Activated naive CD4-positive, alpha-beta T cell treated with anti-CD3 and anti-CD28 coated beads for 36 hours (primary cell): ENCODE measurements around the gene KICS2. TPM values are rescaled to one million over a fixed set of nuclear protein-coding genes. Genes with fewer than 3 reads are reported as not detected.
"Not testable (repeated sequence)": the region's sequence is repeated elsewhere in the genome, so short reads cannot be mapped to it uniquely, and the experiment has no call there.

ENCODE experiments used
- CTCF ChIA-PET: fragments of 350-600 bp; sonication (Branson Sonifier 250); formaldehyde crosslinking; loops from one replicate; lab custom pipeline; 2021; ENCODE audit warnings: antibody characterized with exemption; lab: Charles Lee
- DNase-seq: peaks from one replicate; pipeline ENCODE4 v3.0.0-alpha.2; 2020
- H3K27ac Mint-ChIP-seq: one replicate; pipeline ENCODE4 v1.8.0; 2021; ENCODE audit warnings: mild to moderate bottlenecking, mixed read lengths
- H3K27me3 Mint-ChIP-seq: one replicate; pipeline ENCODE4 v1.8.0; 2021; ENCODE audit warnings: low read depth, mixed read lengths
- H3K36me3 Mint-ChIP-seq: one replicate; pipeline ENCODE4 v1.8.0; 2021; ENCODE audit warnings: low read depth, mixed read lengths
- H3K4me1 Mint-ChIP-seq: one replicate; pipeline ENCODE4 v1.8.0; 2021; ENCODE audit warnings: low read depth, mixed read lengths
- H3K4me3 Mint-ChIP-seq: one replicate; pipeline ENCODE4 v1.8.0; 2021; ENCODE audit warnings: mild to moderate bottlenecking, moderate library complexity, mixed read lengths
- H3K9me3 Mint-ChIP-seq: one replicate; pipeline ENCODE4 v1.8.0; 2021; ENCODE audit warnings: mixed read lengths
- intact Hi-C: fragments of 100-400 bp; cut with micrococcal nuclease; formaldehyde crosslinking; loops from one replicate; pipeline ENCODE4 v1.15.1; 2023
- total RNA-seq, 2 experiments: library from RNA; stranded (reverse); gene quantifications; one replicate each; pipeline ENCODE4 v1.2.3, GENCODE V29; 2021

The KICS2 gene
- total RNA-seq, 2 experiments from 2014 or later: 13.3 to 15.6 TPM

DNA sequence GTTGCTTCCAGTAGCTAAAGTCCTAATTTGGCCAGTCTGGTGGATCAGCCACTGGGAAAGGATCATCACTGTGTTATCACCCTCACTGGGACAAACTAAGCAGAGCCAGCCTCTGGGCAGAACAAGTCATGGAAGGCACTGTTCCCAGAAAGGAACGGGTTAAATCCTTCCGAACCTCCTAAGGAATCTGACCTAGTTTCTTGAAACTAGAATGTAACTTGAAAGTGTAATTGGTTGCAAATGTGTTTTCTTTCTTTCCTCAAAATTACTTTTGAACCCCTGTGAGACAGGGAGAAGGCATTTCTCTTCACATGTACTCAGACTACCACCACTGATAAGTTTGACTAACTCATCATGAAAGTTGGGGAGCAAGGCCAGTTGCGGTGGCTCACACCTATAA is 18.7 kb upstream of the KICS2 start:
- DNase-seq: no peak
- CTCF ChIA-PET: interaction anchor here (1.3 kb wide), 1 partner anchor 16 kb away, joined by 4 read pairs; no protein-coding TSS in a partner anchor

DNA sequence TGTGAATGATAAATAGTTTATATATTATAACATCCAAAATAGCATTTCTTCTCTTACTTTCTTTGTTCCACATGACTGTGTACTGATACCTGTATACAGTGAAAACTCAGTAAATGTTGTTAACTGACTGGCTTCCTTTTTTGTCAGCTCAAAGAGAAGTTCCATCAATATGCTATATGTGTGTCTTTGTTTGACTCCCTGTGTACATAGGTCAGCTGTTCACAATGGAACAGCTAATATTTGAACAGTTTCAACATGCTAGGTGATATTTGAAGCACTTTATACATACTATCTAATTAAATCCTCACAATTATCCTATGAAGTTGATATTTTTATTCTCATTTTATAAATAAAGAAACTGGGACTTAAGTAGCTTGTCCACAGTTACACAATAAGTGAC is 15.3 kb upstream of the KICS2 start:
- CTCF ChIA-PET: interaction anchor here (0.5 to 0.8 kb wide), 2 partner anchors 20 to 26 kb away, joined by 3 to 5 read pairs; no protein-coding TSS in a partner anchor
- Mint-ChIP-seq H3K27me3 (peaks cover 4% of the 10 kb centered on the region), H3K4me3 (no peak overlapping the region), H3K4me1 (no peaks in the 10 kb centered on the region), H3K36me3 (no peaks in the 10 kb centered on the region), H3K27ac (no peak overlapping the region), H3K9me3 (no peaks in the 10 kb centered on the region)
- no peak for DNase-seq
- intact Hi-C loops: no loop called here

More for the DNA sequence above, 18.7 kb upstream of the KICS2 start:
- no peaks in the 10 kb centered on the region for H3K36me3 Mint-ChIP-seq
- no peaks in the 10 kb centered on the region for H3K4me1 Mint-ChIP-seq
- no peak overlapping the region for H3K4me3 Mint-ChIP-seq
- intact Hi-C loops: no loop called here
- H3K9me3 Mint-ChIP-seq: no peaks in the 10 kb centered on the region
- H3K27me3 Mint-ChIP-seq: peaks cover 2% of the 10 kb centered on the region
- no peak overlapping the region for H3K27ac Mint-ChIP-seq

DNA sequence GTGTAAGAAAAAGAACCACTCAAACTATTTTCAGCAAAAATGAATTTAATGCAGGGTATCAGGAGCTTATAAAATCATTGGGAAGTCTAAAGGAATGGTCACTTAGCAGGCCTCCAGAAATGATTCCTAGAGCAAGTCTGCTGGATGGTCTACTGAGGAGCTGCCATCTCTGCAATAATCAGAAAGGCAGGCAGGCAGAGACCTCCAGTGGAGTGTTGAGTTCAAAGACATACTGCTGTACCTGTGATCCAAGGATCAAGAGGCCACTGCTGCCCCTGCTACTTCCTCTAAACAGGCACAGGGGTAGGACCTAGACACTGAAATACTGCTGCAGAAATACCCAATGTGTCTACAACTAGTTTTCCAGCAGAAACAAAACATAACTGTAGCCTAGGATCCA is 14.5 kb upstream of the KICS2 start:
- Mint-ChIP-seq H3K9me3 (no peaks in the 10 kb centered on the region), H3K4me3 (no peak overlapping the region), H3K36me3 (no peaks in the 10 kb centered on the region), H3K27me3 (peaks cover 2% of the 10 kb centered on the region), H3K4me1 (no peaks in the 10 kb centered on the region), H3K27ac (no peak overlapping the region)
- peak; percentile 9 for DNase-seq
- CTCF ChIA-PET: interaction anchor here (0.5 kb wide), 1 partner anchor 13 kb away, joined by 4 read pairs; no protein-coding TSS in a partner anchor
- intact Hi-C loops: loop anchor here (1.0 kb wide), 1 partner anchor 392 kb away; the partner anchor contains the start of gene SRGAP1

DNA sequence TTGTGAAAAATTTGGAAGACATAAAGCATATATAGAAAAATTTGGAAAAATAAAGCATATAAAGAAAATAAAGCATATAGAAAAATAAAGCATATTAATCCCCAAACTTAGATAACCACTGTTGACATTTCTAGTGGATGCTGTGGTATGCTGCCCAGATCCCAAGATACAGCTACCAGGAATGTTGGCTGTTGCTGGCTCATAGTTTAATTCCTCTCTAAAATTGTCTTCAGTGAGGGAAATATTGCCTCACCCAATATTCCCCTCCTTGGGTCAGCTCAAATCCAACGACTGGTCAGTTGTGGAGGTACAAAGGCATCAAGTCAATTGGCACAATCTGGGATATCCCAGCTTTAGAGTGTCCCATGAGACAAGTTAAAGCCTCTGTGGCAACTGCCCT is 10.1 kb upstream of the KICS2 start:
- no peak overlapping the region for H3K27ac Mint-ChIP-seq
- H3K36me3 Mint-ChIP-seq: no peaks in the 10 kb centered on the region
- intact Hi-C loops: no loop called here
- H3K27me3 Mint-ChIP-seq: peaks cover 10% of the 10 kb centered on the region
- no peaks in the 10 kb centered on the region for H3K9me3 Mint-ChIP-seq
- CTCF ChIA-PET: no interaction called here
- no peak for DNase-seq
- no peak overlapping the region for H3K4me3 Mint-ChIP-seq
- no peaks in the 10 kb centered on the region for H3K4me1 Mint-ChIP-seq

DNA sequence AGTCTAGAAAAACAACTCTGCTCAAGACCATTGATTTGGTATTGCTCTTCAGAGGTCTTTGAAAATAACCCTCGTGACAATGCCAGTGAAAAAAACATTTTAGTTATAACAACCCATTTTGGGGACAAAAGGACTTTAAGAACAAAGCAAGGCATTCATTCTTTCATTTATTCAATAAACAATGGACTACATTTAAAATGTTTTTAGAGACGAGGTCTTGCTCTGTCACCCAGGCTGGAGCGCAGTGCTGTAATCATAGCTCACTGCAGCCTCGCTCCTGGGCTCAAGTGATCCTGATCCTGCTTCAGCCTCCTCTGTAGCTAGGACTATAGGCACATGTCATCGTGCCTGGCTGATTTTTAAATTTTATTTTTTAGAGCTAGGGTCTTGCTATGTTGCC is 7.7 kb upstream of the KICS2 start:
- CTCF ChIA-PET: interaction anchor here (0.5 to 0.7 kb wide), 2 partner anchors 342 to 460 kb away, joined by 3 read pairs; no protein-coding TSS in a partner anchor
- Mint-ChIP-seq H3K4me3 (no peak overlapping the region), H3K4me1 (no peaks in the 10 kb centered on the region)

DNA sequence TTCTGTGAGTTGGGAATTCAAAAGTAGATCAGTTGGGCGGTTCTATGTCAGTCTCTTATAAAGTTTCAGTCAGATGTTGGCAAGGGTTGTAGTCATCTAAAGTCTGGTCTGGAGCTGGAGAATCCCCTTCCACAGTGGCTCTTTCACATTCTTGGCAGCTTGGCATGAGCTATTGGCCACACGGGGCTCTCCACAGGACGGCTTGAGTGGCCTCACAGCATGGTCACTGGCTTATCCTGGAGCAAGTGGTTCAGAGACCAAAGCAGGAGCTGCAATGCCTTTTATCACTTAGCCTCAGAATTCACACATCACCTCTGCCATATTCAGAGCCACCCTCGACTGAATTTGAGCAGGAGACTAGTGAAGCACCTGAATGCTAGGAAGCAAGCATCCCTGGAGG is 7.1 kb upstream of the KICS2 start:
- intact Hi-C loops: no loop called here
- peaks cover 8% of the 10 kb centered on the region for H3K27me3 Mint-ChIP-seq
- no peaks in the 10 kb centered on the region for H3K36me3 Mint-ChIP-seq
- CTCF ChIA-PET: interaction anchor here (0.5 kb wide), 1 partner anchor 460 kb away, joined by 3 read pairs; no protein-coding TSS in a partner anchor
- H3K27ac Mint-ChIP-seq: no peak overlapping the region
- no peaks in the 10 kb centered on the region for H3K4me1 Mint-ChIP-seq
- DNase-seq: no peak
- H3K4me3 Mint-ChIP-seq: no peak overlapping the region
- H3K9me3 Mint-ChIP-seq: no peaks in the 10 kb centered on the region

More for the DNA sequence above, 7.7 kb upstream of the KICS2 start:
- intact Hi-C loops: no loop called here
- no peaks in the 10 kb centered on the region for H3K9me3 Mint-ChIP-seq
- H3K27ac Mint-ChIP-seq: no peak overlapping the region
- no peak for DNase-seq
- peaks cover 8% of the 10 kb centered on the region for H3K27me3 Mint-ChIP-seq
- H3K36me3 Mint-ChIP-seq: no peaks in the 10 kb centered on the region

DNA sequence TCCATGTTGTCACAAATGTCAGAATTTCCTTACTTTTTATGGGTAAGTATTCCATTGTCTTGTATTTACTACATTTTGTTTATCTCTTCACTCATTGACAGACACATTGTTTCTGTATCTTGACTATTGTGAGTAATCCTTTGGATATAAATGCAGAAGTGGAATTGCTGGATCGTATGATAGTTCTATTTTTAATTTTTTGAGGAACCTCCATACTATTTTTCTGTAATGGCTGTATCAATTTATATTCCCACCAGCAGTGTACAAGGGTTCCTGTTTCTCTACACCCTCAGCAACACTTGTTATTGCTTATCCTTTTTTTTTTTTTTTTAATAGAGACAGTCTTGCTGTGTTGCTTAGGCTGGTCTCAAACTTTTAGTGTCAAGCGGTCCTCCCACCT is 3.5 kb upstream of the KICS2 start:
- peaks cover 8% of the 10 kb centered on the region for H3K27me3 Mint-ChIP-seq
- CTCF ChIA-PET: no interaction called here
- no peak overlapping the region for H3K4me3 Mint-ChIP-seq
- peaks cover 2% of the 10 kb centered on the region for H3K36me3 Mint-ChIP-seq
- intact Hi-C loops: no loop called here
- DNase-seq: no peak
- no peaks in the 10 kb centered on the region for H3K9me3 Mint-ChIP-seq
- peaks cover 11% of the 10 kb centered on the region for H3K4me1 Mint-ChIP-seq
- H3K27ac Mint-ChIP-seq: no peak overlapping the region

DNA sequence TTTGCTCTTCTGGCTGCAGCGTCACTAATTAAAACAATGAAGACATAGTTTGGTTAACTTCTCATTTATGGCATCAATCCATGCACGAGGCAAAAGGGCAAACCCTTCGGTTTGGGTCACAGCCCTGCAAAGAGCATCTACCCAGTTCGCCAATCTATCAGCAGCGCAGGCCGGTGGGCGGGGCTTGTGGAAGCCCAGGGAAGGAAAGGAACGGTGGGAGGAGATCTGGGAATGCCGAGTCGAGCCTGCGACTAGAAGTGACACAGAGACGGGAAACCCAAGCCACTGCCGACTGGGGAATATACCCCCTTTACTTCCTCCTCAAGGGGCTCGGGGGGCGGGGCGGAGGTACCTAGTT is 466 bp downstream of the KICS2 start:
- CTCF ChIA-PET: no interaction called here
- peak; percentile 60 for DNase-seq
- Mint-ChIP-seq H3K27ac (peak overlapping the region; percentile 91), H3K9me3 (no peaks in the 10 kb centered on the region), H3K4me1 (peaks cover 26% of the 10 kb centered on the region), H3K36me3 (peaks cover 4% of the 10 kb centered on the region), H3K27me3 (no peaks in the 10 kb centered on the region), H3K4me3 (peak overlapping the region; percentile 92)
- intact Hi-C loops: loop anchor here (1.0 to 5.0 kb wide), 6 partner anchors 183 to 946 kb away; partner anchors contain the start of genes LEMD3, SRGAP1, TBK1 and XPOT

DNA sequence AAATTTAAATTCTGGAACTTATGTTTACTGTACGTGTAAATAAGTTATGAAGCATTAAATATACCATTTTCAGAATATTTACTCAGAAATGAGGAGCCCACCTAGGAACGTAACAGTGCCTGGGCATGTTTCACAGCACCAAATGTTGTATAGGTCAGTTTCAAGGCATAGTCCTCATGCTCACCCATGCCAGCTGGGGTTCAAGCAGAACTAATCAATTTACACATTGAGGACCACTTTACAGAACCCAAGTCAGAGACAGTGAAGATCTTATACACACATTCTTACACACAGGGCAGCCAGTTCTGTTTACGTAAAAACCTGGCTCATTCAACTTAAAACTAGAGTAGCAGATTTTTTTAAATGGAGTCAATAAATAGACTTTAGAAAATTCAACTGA is 2.0 kb downstream of the KICS2 start:
- Mint-ChIP-seq H3K27me3 (no peaks in the 10 kb centered on the region), H3K4me1 (peaks cover 26% of the 10 kb centered on the region), H3K4me3 (no peak overlapping the region), H3K27ac (no peak overlapping the region), H3K36me3 (peaks cover 8% of the 10 kb centered on the region), H3K9me3 (no peaks in the 10 kb centered on the region)
- CTCF ChIA-PET: no interaction called here
- intact Hi-C loops: loop anchor here (5.0 kb wide), 2 partner anchors 462 to 947 kb away; partner anchors contain the start of gene LEMD3
- no peak for DNase-seq

DNA sequence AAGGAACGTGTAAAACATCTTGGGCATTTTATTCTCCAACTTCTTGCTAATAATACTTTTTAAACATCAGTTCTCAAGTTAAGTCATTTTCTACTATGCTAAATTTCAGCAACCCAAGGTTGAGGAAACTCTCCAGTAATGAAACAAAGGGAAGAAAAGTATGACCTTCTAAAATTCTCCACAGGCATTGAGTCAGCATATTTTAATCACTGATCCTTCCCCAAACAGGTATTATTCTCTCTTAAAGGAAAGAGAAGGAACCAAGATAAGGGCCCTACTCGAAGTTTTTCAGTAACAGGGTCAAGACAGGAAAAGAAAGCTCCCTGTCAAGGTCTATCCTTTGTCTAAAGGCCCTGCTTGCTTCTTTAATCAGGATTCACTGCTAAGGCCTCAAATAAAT is 3.0 kb downstream of the KICS2 start:
- peak overlapping the region; percentile 20 for H3K4me3 Mint-ChIP-seq
- H3K36me3 Mint-ChIP-seq: peaks cover 9% of the 10 kb centered on the region
- CTCF ChIA-PET: no interaction called here
- no peak for DNase-seq
- no peak overlapping the region for H3K27ac Mint-ChIP-seq
- H3K27me3 Mint-ChIP-seq: no peaks in the 10 kb centered on the region
- no peaks in the 10 kb centered on the region for H3K9me3 Mint-ChIP-seq
- peaks cover 26% of the 10 kb centered on the region for H3K4me1 Mint-ChIP-seq
- intact Hi-C loops: no loop called here

DNA sequence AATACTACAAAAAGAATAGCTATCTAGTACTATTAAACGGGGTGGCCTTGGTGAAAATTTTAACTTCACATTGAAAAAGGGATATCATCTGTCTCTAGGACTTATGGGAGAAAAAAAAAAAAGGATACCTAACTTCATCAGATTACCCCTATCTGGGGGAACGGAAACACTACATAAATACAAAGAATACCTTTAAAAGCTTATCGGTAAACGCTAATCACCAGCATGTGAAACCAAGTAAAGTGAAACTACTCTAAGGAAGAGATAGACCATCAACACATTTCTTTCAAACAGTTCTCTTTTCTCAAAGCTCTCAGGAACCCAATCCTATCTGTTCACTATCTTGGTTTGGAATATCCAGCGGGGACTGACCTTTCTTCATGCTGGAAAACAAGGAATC is 3.5 kb downstream of the KICS2 start:
- no peak for DNase-seq
- CTCF ChIA-PET: interaction anchor here (0.7 to 1.5 kb wide), 4 partner anchors 14 to 1899 kb away, joined by 3 to 5 read pairs (median 3); no protein-coding TSS in a partner anchor
- H3K4me3 Mint-ChIP-seq: peak overlapping the region; percentile 13
- no peaks in the 10 kb centered on the region for H3K9me3 Mint-ChIP-seq
- H3K36me3 Mint-ChIP-seq: peaks cover 15% of the 10 kb centered on the region
- peaks cover 26% of the 10 kb centered on the region for H3K4me1 Mint-ChIP-seq
- intact Hi-C loops: no loop called here
- no peak overlapping the region for H3K27ac Mint-ChIP-seq
- no peaks in the 10 kb centered on the region for H3K27me3 Mint-ChIP-seq

DNA sequence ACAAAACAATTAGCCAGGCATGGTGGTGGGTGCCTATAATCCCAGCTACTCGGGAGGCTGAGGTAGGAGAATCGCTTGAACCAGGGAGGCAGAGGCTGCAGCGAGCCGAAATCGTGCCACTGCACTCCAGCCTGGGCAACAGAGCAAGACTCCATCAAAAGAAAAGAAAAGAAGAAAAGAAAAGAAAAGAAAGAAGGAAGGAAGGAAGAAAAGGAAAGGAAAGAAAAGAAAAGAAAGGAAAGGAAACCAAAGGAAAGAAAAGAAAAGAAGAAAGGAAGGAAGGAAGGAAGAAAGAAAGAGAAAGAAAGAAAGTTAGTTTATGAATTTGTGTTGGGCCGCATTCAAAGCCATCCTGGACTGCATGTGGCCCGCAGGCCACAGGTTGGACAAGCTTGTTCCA is 4.5 kb downstream of the KICS2 start:
- H3K27ac Mint-ChIP-seq, H3K27me3 Mint-ChIP-seq, H3K4me3 Mint-ChIP-seq, DNase-seq, H3K9me3 Mint-ChIP-seq, intact Hi-C loops: not testable (repeated sequence)
- peaks cover 21% of the 10 kb centered on the region for H3K36me3 Mint-ChIP-seq
- CTCF ChIA-PET: interaction anchor here (0.7 to 1.5 kb wide), 2 partner anchors 13 to 1900 kb away, joined by 3 to 5 read pairs; no protein-coding TSS in a partner anchor
- H3K4me1 Mint-ChIP-seq: peaks cover 22% of the 10 kb centered on the region

DNA sequence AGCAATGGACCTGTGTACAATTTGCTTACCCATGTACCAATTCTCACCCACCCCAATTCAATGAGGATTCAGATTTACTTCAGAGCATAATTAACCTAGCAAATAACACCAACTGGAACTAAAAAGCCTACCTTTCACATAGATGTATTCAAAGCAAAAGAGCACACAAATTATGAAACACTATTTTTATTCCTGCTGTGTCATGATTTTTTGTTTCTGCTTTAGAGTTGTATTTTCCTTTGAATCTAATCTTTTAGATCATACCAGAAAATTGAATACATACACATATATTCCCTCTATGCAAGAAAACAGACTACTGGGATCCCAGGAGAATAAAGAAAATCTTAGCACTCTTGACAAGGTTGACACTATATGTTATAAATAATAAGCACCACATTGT is 5.9 kb downstream of the KICS2 start:
- H3K4me1 Mint-ChIP-seq: peaks cover 19% of the 10 kb centered on the region
- DNase-seq: no peak
- no peaks in the 10 kb centered on the region for H3K27me3 Mint-ChIP-seq
- peaks cover 28% of the 10 kb centered on the region for H3K36me3 Mint-ChIP-seq
- no peaks in the 10 kb centered on the region for H3K9me3 Mint-ChIP-seq
- H3K27ac Mint-ChIP-seq: no peak overlapping the region
- CTCF ChIA-PET: interaction anchor here (1.3 kb wide), 1 partner anchor 11 kb away, joined by 5 read pairs; no protein-coding TSS in a partner anchor
- no peak overlapping the region for H3K4me3 Mint-ChIP-seq
- intact Hi-C loops: no loop called here
